ENCODE results near the gene RNF4.
"Not testable (repeated sequence)": the region's sequence is repeated elsewhere in the genome, so short reads cannot be mapped to it uniquely, and the experiment has no call there.

Gene RNF4

DNA sequence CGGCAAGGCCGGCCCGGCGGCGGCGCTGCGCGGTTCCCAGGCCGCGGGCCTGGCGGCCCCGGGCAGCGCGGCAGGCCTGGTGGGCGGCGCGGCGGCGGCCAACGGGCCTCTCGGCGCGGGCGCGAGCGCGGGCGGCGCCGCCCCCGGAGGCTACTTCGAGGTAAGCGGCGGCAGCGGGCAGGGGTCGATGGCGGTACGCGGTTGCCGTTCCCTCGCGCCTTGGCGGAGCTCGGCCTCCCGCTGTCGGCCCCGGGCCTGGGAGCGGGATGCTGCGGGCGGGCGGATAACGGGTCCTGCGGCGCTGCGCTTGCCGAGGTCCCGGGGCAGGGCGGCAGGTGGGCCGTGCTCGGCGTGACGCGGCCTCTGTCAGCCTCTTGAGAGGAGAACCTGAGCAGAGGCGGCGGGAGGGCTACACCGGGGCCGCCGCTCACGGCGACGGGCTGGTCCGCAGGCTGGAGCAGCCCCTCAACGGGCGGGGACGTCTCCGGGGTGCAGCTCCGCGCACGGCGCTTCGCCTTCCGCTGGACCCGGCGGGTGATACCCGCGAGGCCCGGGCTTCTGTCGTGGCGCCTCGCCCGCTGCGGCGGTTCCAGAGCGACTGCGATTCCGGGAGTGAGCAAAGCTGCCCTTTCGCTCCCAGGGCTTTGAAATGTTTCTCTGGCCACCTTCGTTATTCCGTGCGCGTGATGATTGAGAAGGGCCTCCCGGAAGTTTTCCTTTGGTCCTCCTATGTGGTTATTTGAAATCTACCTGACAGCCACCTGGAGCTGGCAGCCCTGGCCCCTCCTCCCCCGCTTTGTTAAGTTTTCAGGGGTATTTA lies 68.3 kb downstream of the RNF4 start:
- no peak for DNase-seq

- DNase-seq, result not testable (repeated sequence)
These were observed 74.8 kb downstream of the RNF4 start for GRCh38 chr4:2543580-2544191.

GRCh38 chr4:2545321-2546013 lies 76.6 kb downstream of the RNF4 start:
- DNase-seq, result no peak

DNA sequence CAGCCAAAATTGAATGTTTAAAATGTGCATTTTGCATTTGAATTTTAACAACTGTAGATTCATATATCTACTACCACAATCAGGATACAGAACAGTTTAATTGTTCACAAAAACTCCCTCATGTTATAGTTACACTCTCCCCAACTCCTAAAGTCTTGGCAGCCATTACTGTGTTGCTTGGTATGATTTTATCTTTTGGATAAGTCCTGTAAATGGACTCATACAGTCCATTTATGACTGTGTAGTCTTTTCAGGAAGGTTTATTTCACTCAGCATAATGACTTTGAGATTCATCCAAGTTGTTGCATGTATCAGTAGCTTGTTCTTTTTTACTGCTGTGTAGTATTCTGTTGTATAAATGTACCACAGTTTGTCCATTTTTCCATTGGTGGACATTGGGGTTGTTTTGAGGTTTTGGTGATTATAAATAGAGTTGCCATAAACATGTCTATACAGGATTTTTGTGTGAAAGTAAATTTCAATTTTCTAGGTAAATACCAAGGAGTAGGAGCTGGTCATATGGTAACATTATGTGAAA lies 77.4 kb downstream of the RNF4 start:
- DNase-seq, result no peak

DNA sequence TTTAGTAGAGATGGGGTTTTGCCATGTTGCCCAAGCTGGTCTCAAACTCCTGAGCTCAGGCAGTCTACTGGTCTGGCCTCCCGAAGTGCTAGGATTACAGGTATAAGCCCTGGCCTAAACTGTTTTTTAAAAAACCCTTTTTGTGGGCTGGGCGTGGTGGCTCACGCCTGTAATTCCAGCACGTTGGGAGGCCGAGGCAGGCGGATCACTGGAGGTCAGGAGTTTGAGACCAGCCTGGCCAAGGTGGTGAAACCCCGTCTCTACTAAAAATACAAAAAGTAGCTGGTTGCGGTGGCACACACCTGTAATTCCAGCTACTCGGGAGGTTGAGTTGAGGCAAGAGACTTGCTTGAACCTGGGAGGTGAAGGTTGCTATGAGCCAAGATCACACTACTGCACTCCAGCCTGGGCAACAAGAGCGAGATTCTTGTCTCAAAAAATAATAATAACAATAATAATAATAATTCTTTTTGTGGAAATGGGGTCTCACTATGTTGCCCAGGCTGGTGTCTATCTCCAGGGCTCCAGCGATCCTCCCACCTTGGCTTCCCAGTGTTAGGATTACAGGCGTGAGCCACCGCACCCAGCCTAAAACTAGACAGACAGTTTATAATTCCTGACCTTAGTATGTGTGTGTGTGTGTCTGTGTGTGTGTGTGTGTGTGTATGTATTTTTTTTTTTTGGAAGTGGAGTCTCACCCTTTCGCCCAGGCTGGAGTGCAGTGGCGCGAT lies 78.2 kb downstream of the RNF4 start:
- DNase-seq, result not testable (repeated sequence)

DNA sequence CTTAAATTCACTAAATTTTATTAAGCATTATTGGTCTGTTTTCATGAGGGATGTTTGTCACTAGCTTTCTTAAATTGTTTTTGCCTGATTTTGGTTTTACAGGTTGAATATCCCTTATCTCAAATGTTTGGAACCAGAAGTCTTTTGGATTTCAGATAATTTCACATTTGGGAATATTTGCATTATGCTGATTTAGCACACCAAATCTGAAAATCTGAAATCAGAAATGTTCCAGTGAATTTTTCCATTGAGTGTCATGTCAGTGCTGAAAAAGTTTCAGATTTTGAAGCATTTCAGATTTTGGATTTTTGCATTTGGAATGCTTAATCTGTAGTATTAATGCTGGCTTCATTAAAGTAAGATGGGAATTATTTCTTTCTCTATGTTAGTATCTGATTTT lies 82.2 kb downstream of the RNF4 start:
- DNase-seq, result no peak

GRCh38 chr4:2552806-2553205 lies 83.9 kb downstream of the RNF4 start:
- DNase-seq, result no peak

- no peak for DNase-seq
These were observed 89.4 kb downstream of the RNF4 start for GRCh38 chr4:2558301-2558700.

DNA sequence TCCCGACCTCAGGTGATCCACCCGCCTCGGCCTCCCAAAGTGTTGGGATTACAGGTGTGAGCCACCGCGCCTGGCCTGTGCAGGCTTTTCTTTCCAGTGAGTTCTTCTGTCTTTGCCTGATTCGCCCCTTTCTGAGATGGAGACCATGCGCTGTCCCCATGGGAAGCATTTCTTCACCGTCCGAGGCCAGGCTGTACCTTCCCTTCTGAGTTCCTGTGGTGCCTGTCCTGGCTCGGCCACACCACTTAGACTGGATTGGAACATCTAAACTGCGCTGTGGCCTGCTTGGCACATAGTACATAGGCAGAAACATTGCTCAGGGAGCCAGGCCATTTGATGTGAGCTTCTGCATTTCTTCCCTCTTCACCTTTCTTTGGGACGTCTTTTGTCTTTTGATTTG lies 91.3 kb downstream of the RNF4 start:
- DNase-seq, result no peak

Measured in KG1 (cell line).